ENCODE data around the gene ENOX1. TPM values are rescaled to one million over a fixed set of nuclear protein-coding genes. Genes with fewer than 3 reads are reported as not detected.

Gene ENOX1
- total and polyA plus RNA-seq, 2 of the 13 experiments (the other 11 are each of a cell fraction or from before 2014, with no cell fraction given) = not detected

- in situ Hi-C loops (cut with HindIII; ENCODE audit: extremely low pct_ligation_motif_present, low pct_unique_long_range_greater_than_20kb) (no loop called here), intact Hi-C loops (cut with micrococcal nuclease; ENCODE audit: unreplicated experiment) (no loop called here)
- Histone ChIP-seq H4K20me1 (ENCODE audit: insufficient read depth, low read length) (no peaks in the 10 kb centered on the region), H3K27ac (ENCODE audit: extremely low read length, insufficient read depth, low read length) (no peak overlapping the region), H3K4me2 (ENCODE audit: low read depth, low read length) (no peak overlapping the region), H3K79me2 (ENCODE audit: insufficient read depth, low read length) (no peaks in the 10 kb centered on the region), H3K9ac (ENCODE audit: insufficient read depth, low read depth, low read length) (no peak overlapping the region), H2AFZ (ENCODE audit: low read length) (no peak overlapping the region), H3K27me3 (ENCODE audit: control insufficient read depth in 1 of 2, insufficient read depth in 2 of 2, low read length in 2 of 2) (no peaks in the 10 kb centered on the region), H3K4me1 (ENCODE audit: insufficient read depth, low read length) (no peaks in the 10 kb centered on the region), H3K9me3 (ENCODE audit: low read length) (no peaks in the 10 kb centered on the region), H3K36me3 (replicated peaks in 1 of 2; ENCODE audit: control insufficient read depth in 1 of 2, insufficient read depth in 2 of 2, low read length in 2 of 2) (no peaks in the 10 kb centered on the region), H3K4me3 (replicated peaks in 1 of 3; ENCODE audit: insufficient read depth in 1 of 3, low read depth in 2 of 3, low read length in 3 of 3) (no peak overlapping the region)
- ATAC-seq (no peak), DNase-seq (ENCODE audit: low spot score) (no peak), FAIRE-seq (no peak)
- ChIA-PET POLR2A (no interaction called here), CTCF (ENCODE audit: low intra/inter-chr PET ratio, low total read pairs) (no interaction called here)
- TF ChIP-seq RFX3 (CRISPR knock-in tag; IDR thresholded peaks at IDR 0.05) = no peak
- TF ChIP-seq ARNT2 (CRISPR knock-in tag; IDR thresholded peaks at IDR 0.05; ENCODE audit: low read depth) = no peak
- 3% methylated on average over 1 of the region's 1 CpG for WGBS (ENCODE audit: low lambda C conversion rate)
- BruUV-seq (replicated peaks) = no TSS peak
Measured at GRCh38 chr13:43583321-43583720, 203.5 kb downstream of the ENOX1 start.

GRCh38 chr13:43580280-43580679 is 206.5 kb downstream of the ENOX1 start:
- WGBS (ENCODE audit: low lambda C conversion rate) = 24% methylated on average over 4 of the region's 4 CpGs
- Histone ChIP-seq H3K36me3 (replicated peaks in 1 of 2; ENCODE audit: control insufficient read depth in 1 of 2, insufficient read depth in 2 of 2, low read length in 2 of 2) (no peaks in the 10 kb centered on the region), H3K27ac (ENCODE audit: extremely low read length, insufficient read depth, low read length) (no peak overlapping the region), H3K9me3 (ENCODE audit: low read length) (no peaks in the 10 kb centered on the region), H3K4me2 (ENCODE audit: low read depth, low read length) (no peak overlapping the region), H4K20me1 (ENCODE audit: insufficient read depth, low read length) (no peaks in the 10 kb centered on the region), H3K79me2 (ENCODE audit: insufficient read depth, low read length) (no peaks in the 10 kb centered on the region), H2AFZ (ENCODE audit: low read length) (no peak overlapping the region), H3K4me3 (replicated peaks in 1 of 3; ENCODE audit: insufficient read depth in 1 of 3, low read depth in 2 of 3, low read length in 3 of 3) (no peak overlapping the region), H3K4me1 (ENCODE audit: insufficient read depth, low read length) (no peaks in the 10 kb centered on the region), H3K27me3 (ENCODE audit: control insufficient read depth in 1 of 2, insufficient read depth in 2 of 2, low read length in 2 of 2) (no peaks in the 10 kb centered on the region), H3K9ac (ENCODE audit: insufficient read depth, low read depth, low read length) (no peak overlapping the region)
- ATAC-seq = no peak
- no peak for DNase-seq (ENCODE audit: low spot score)
- intact Hi-C loops (cut with micrococcal nuclease; ENCODE audit: unreplicated experiment) = no loop called here
- POLR2A ChIA-PET = no interaction called here
- BruUV-seq (replicated peaks) = no TSS peak
- in situ Hi-C loops (cut with HindIII; ENCODE audit: extremely low pct_ligation_motif_present, low pct_unique_long_range_greater_than_20kb) = no loop called here
- CTCF ChIA-PET (ENCODE audit: low intra/inter-chr PET ratio, low total read pairs) = no interaction called here
- TF ChIP-seq ZBTB26 (CRISPR knock-in tag; IDR thresholded peaks at IDR 0.05; ENCODE audit: borderline replicate concordance) = no peak
- TF ChIP-seq TFAP4 (IDR thresholded peaks at IDR 0.05; ENCODE audit: borderline replicate concordance, low read depth) = no peak
- TF ChIP-seq MAFK (conservative IDR thresholded peaks at IDR 0.05 in 1 of 2, IDR thresholded peaks at IDR 0.05 in 1 of 2; ENCODE audit: low read length in 2 of 2) = 0 out of 4 replicates have a peak, but pooled peaks of 1 of the 2 experiments have one; percentile 12
- FAIRE-seq = no peak

All from HepG2 (cell line).